ENCODE data around the gene ITPKC.

- TF ChIP-seq POLR2A (IDR thresholded peaks at IDR 0.05): no peak
- TF ChIP-seq CTCF (IDR thresholded peaks at IDR 0.05): no peak
- no peak for TF ChIP-seq POLR2AphosphoS5 (IDR thresholded peaks at IDR 0.05)
Measured at GRCh38 chr19:40781140-40781539, 64.2 kb downstream of the ITPKC start.

Data from prostate gland (tissue), 2 donors.